Sigmoid colon (tissue), 3 donors: ENCODE results near the gene GPR87.

Experiments used
- POLR2A ChIP-seq, 2 donors: fragments of 450-650 bp; IDR thresholded peaks; one replicate each; pipeline ENCODE4 v1.6.1; 2016; ENCODE audit warnings: antibody characterized with exemption in 2 of 2, mild to moderate bottlenecking in 2 of 2, moderate library complexity in 2 of 2
- TF ChIP-seq, protein P1 (sequence below), 4 experiments: fragments of 450-650 bp in 3 of 4; fragments of 200-600 bp in 1 of 4; IDR thresholded peaks; one replicate each; pipeline ENCODE4 v1.5.1; 2016 to 2019; ENCODE audit warnings: antibody characterized with exemption in 4 of 4, mild to moderate bottlenecking in 3 of 4, moderate library complexity in 2 of 4

DNA sequence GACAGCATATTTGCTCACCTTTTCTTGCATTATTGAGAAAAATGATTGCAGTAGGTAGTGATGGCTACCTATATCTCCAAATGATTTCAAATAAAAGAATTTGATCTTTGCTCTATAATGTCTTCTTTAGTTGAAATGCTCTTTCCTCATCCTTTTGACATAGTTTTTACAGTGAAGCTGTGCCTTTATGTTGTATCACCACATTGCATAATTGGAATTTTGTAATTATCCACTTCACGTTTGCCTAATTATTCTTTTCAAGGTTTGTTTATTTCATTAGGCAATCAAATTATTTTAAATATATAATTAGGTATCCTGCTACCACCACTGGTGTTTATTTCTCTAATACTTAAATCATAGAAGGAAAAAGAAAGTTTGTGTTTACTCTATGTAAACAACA, 34.0 kb upstream of the GPR87 start:
- TF ChIP-seq, protein P1, sequence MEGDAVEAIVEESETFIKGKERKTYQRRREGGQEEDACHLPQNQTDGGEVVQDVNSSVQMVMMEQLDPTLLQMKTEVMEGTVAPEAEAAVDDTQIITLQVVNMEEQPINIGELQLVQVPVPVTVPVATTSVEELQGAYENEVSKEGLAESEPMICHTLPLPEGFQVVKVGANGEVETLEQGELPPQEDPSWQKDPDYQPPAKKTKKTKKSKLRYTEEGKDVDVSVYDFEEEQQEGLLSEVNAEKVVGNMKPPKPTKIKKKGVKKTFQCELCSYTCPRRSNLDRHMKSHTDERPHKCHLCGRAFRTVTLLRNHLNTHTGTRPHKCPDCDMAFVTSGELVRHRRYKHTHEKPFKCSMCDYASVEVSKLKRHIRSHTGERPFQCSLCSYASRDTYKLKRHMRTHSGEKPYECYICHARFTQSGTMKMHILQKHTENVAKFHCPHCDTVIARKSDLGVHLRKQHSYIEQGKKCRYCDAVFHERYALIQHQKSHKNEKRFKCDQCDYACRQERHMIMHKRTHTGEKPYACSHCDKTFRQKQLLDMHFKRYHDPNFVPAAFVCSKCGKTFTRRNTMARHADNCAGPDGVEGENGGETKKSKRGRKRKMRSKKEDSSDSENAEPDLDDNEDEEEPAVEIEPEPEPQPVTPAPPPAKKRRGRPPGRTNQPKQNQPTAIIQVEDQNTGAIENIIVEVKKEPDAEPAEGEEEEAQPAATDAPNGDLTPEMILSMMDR (IDR thresholded peaks at IDR 0.05): no peak
- TF ChIP-seq POLR2A (IDR thresholded peaks at IDR 0.05): no peak
